Stimulated activated CD8-positive, alpha-beta memory T cell treated with anti-CD3 and anti-CD28 coated beads, Interleukin-7, amount 100 ng/mL, for 1 hour (primary cell): ENCODE measurements around the gene PYGM.

Experiments
- DNase-seq, 2 donors: peaks; one replicate each; pipeline ENCODE4 v3.0.0-alpha.2; 2020; ENCODE audit warnings: low read depth in 2 of 2

PYGM gene

DNA sequence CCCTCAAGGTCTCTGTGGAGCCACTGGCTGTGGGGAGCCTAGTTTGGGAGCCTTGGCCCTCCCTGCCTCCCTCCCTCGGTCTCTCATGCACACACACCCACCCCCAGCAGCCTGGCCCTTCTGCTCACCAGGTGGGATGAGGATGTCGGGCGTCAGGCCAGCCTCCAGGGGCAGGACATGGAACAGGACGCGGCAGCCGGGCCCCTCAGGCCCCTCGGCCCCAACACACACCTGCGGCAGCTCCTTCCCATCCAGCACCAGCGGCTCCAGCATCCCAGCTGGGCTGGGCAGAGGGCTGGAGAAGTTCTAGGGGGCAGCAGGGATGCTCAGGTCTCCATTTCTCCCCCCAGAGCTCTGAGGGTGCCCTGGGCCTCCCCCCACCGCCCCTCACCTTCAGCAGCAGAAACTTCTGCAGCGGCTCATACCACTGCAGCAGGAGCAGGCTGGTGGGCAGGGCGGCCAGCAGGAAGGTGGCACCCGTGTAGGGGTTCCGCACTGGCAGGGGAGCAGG is 32.1 kb upstream of the PYGM start:
- DNase-seq, result no peak

- DNase-seq, result no peak
Observed at GRCh38 chr11:64790205-64791095, 30.7 kb upstream of the PYGM start.

- no peak for DNase-seq
Observed at GRCh38 chr11:64789331-64790204, 29.8 kb upstream of the PYGM start.

GRCh38 chr11:64788321-64789215 is 28.8 kb upstream of the PYGM start:
- DNase-seq, result no peak

DNA sequence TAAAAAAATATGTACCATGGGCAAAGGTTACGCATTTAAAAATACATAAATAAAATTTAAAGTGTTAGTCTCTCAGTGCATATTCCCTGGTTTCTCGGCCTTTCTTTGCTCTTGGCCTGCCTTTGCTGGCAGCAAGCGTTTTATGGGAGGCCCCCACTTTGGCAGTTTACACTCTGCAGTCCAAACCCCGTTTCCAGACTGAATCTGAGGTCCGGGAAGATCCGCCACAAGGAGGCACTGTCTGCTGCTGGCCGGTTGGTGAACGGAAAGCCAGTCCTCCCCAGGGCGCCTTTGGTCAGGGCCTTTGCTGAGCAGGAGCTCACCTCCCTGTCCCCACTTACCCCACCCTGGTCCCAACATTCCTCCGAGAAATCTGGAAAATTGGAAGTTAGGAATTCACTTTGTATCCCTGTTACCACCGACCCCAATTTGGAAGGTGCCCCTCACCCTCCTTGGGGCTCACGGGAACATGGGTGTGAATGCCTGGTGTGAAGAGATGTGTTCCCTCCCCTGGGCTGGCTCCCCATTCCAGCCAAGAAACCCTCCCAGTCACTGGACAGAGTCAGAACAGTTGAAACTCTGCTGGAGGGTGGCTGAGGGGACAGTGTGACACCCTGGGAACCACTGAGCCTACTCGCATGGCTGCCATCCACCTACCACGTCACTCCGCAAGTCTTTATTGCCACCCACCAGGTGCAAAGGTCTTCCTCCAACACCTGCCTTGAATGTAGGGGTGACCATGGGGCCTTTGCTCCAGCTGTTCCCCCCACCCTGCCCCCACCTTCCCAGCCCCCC is 27.9 kb upstream of the PYGM start:
- DNase-seq, result peak in 1 of 2 donors; percentile 45

- DNase-seq, result no peak
Observed at GRCh38 chr11:64786308-64786707, 26.5 kb upstream of the PYGM start.

DNA sequence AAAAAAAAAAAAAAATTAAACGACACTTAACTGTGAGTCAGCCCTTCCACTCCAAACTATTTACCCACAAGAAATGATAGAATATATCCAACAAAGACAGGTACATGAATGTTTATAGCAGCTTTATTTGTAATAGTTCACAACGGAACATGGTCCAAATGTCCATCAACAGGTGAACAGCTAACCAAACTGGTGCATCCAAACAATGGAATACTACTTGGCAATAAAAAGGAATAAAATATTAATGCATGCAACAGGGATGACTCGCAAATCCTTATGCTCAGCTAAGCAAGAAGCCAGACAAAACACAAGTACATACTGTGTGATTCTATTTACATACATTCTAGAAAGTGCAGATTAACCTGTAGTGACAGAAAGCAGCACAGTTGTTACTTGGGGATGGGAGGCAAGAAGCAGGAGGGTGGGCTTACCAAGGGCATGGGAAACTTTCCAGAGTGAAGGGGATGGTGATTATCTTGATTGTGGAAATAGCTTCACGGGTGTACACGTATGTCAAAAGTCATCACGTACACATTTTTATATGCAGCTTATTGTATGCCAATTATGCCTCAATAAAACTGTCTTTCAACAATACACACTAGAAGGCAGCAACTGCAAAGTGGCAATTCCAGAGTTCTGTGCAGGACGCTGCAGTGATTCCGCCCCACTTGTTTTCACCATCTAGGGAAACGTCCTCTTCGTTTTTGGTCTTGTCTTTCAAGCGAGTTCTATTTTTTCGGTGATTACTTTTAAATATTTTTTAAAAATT is 25.2 kb upstream of the PYGM start:
- no peak for DNase-seq

DNA sequence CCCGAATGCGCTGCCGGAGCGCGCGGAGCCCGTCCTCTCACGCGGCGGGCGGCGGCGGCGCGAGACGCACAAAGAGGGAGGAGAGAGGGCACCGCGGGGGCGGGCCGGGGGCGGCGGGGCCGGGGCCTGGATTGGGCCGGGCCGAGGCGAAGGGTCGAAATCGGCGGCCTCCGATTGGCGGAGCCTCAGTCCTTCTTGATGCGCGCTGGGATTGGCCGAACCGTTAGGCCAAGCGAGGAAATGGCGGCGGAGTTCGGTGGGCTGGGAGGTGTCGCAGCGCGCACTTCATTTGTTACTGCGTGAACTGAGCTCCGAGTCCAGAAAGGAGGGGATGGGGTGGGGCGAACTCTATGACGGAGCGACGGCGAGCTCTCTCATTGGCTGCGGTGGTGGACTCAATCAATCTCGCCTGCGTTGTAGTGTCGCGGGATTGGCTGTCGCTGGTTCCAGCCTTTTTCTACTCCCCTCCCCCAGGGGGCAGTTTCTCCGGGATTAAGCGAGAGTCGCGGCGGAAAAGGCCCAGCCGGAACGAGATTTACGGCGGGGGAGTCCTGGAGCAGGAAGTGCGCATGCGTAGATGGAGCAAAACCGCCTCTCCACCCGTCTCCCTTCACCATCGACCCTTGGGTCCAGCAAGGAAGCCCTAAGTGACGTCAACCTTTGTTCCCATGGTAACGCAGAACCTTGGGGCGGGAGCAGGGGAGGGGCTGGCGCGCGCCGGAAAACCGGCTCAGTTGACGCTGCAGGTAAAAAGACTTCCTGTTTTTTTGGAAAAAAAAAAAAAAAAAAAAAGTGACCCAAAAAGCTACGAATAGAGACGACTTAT is 18.9 kb upstream of the PYGM start, which contains the start of gene SF1:
Gene SF1, minus strand, starts transcription at position 70 of the 826 bp plus-strand sequence. CDS start 150 bp downstream, outside the sequence.
- peak; percentile 96 for DNase-seq

- DNase-seq, result no peak
Observed at GRCh38 chr11:64778223-64778472, 18.4 kb upstream of the PYGM start.

- DNase-seq, result peak; percentile 62 to 63
Observed at GRCh38 chr11:64777449-64778222, 17.9 kb upstream of the PYGM start.

- no peak for DNase-seq
Observed at GRCh38 chr11:64776875-64777274, 17.1 kb upstream of the PYGM start.

DNA sequence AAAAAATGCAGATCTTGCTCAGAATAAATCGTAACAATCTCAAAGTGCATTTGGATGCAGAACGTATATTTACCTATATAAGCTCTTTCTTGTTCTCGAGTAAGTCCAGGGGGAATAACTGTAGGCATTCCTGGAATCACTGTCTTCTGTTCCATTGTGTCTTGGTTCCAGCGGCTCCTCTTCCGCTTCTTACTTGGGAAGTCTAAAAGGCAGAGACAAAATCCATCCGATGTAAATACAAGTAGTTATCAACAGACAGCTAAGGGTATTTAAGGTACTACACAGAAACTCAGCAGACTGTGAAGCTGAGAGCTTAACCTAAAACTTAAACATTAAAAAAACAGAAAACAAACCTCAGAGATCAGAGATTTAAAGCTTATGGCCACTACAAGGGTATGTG is 16.7 kb upstream of the PYGM start:
- no peak for DNase-seq

DNA sequence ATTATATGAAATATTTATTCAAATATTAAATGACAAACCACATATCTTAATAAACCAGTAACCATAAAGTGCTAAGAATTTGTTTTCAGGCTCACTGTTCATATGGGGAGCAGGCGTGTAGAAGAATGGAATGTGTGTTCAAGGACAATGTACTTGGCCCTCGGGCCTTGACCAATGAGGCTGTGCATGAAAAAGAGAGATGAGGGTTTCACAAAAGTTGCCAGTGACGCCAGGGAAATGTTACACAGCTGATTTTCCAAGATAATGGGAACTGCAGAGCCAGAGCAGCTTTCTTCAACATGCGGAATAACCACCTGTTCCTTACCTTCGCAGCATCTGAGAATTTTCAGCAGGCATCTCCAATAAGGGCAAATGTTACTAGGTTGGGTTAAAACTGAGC is 14.4 kb upstream of the PYGM start:
- DNase-seq, result no peak

- DNase-seq, result no peak
Observed at GRCh38 chr11:64772303-64773018, 12.7 kb upstream of the PYGM start.

- DNase-seq, result no peak
Observed at GRCh38 chr11:64771861-64772260, 12.1 kb upstream of the PYGM start.

DNA sequence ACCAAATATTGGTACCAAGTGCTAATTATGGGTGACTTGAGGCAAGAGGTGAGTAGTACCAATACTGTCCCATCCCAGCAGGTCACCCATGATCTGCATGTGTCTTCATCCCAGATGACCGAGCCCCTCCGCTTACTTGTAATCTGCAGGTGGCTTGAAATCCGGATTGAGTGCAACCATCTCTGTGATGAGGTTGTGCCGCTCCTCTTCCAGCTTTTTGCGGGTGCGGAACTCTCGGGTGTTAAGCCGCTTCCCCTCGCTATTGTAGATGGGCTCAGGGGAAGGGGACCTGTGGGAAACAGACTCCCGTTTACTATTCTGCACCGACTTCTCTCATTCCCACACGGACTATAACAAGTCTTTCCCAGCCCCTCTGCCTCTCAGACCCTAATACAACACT is 10.3 kb upstream of the PYGM start:
- no peak for DNase-seq

DNA sequence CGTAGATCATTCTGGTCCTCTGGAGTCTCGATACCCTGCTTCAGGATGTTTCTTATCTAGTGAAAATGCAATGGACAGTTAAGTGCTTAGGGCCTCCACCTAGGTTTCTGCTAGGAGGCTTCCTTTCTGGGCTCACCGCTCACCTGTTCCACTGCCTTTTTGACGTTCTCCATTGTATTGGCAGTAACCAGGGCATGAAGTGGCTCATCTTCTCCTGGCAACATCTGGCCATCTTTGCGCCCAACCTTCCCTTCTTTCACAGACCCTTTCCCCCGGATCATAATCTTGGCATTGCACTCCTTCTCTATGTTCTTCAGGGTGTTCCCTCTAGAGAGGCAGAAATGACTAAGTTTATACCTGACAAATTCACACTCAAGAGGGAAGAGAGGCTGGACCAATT is 9.5 kb upstream of the PYGM start:
- DNase-seq, result no peak

DNA sequence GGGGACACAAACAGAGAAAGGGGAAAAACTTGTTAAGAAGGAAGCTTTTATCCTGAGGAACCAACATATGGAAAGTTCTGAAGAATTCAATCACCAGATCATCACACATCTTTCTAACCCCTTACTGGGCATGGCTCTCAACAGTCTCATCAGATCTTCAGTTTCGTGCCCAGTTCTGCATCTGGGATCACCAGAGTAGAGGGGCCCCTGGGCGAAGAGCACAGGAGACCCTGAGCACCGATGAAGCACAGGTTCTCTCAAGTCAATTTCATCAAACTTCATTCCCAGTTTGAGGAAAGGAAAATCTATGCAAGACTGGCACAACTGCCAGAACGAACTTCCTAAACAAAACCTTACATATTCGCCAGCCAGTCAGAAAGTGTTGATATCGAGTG is 8.5 kb upstream of the PYGM start:
- no peak for DNase-seq
